SK-N-SH (cell line): Measurements from ENCODE around the gene KCNC3. TPM values are rescaled to one million over a fixed set of nuclear protein-coding genes. Genes with fewer than 3 reads are reported as not detected.

ENCODE experiments used
- CTCF ChIA-PET: fragments of 300-600, 350-600 bp; formaldehyde crosslinking; extraction: SDS; loops from one replicate; lab custom pipeline; 2021; lab: Yijun Ruan, JAX
- POLR2A ChIA-PET: fragments of 350-600 bp; sonication (Branson Sonifier 250); formaldehyde crosslinking; extraction: SDS; loops from one replicate; lab custom pipeline; 2020; ENCODE audit warnings: antibody characterized with exemption, inconsistent platforms; lab: Yijun Ruan, JAX
- DNase-seq: peaks from one replicate; pipeline ENCODE4 v3.0.0; 2012
- H2AFZ ChIP-seq: fragments of 200-600 bp; sonication (generic); 2 replicates; pipeline ENCODE4 v1.8.1; 2016; ENCODE audit warnings: antibody characterized with exemption, mild to moderate bottlenecking, low read depth
- H3F3A ChIP-seq: fragments of 200-600 bp; sonication (generic); replicated peaks from 2 replicates; pipeline ENCODE3; 2016; ENCODE audit warnings: antibody characterized with exemption, mild to moderate bottlenecking; ENCODE audit not compliant: insufficient read depth
- H3K27ac ChIP-seq, 2 experiments: fragments of 200-500 bp in 1 of 2; fragments of 200-600 bp in 1 of 2; sonication (Bioruptor generic) in 1 of 2; sonication (generic), shearing (Covaris generic) in 1 of 2; 2 replicates each; pipeline versions ENCODE4 v1.5.1 to v1.6.1; 2014 to 2016; ENCODE audit warnings: low read depth in 2 of 2, inconsistent platforms in 1 of 2, low read length in 1 of 2, mild to moderate bottlenecking in 1 of 2, mixed read lengths in 1 of 2
- H3K27me3 ChIP-seq: fragments of 200-600 bp; sonication (generic), shearing (Covaris generic); 2 replicates; pipeline ENCODE4 v1.6.1; 2016; ENCODE audit warnings: mixed run types; ENCODE audit not compliant: insufficient read depth
- H3K36me3 ChIP-seq, 2 experiments: fragments of 200-500 bp in 1 of 2; fragments of 200-600 bp in 1 of 2; sonication (Bioruptor generic) in 1 of 2; sonication (generic) in 1 of 2; replicated peaks in 1 of 2; 2 replicates each; pipeline versions ENCODE3 to v1.5.1; 2014 to 2016; ENCODE audit warnings: low read length in 1 of 2, mild to moderate bottlenecking in 1 of 2; ENCODE audit not compliant: insufficient read depth in 2 of 2, control insufficient read depth in 1 of 2
- H3K4me1 ChIP-seq, 2 experiments: fragments of 200-500 bp in 1 of 2; fragments of 200-600 bp in 1 of 2; sonication (Bioruptor generic) in 1 of 2; sonication (generic), shearing (Covaris generic) in 1 of 2; 2 replicates each; pipeline versions ENCODE4 v1.5.1 to v1.6.1; 2014 to 2016; ENCODE audit warnings: low read depth in 1 of 2, low read length in 1 of 2, mixed run types in 1 of 2; ENCODE audit not compliant: insufficient read depth in 2 of 2, control insufficient read depth in 1 of 2
- H3K4me2 ChIP-seq: fragments of 200-600 bp; sonication (generic), shearing (Covaris generic); 2 replicates; pipeline ENCODE4 v1.6.1; 2017; ENCODE audit warnings: mixed run types
- H3K4me3 ChIP-seq, 2 experiments: fragments of 200-500 bp in 1 of 2; fragments of 200-600 bp in 1 of 2; sonication (Bioruptor generic) in 1 of 2; sonication (generic), shearing (Covaris generic) in 1 of 2; 2 replicates each; pipeline versions ENCODE4 v1.5.1 to v1.8.1; 2014 to 2016; ENCODE audit warnings: low read depth in 2 of 2, inconsistent platforms in 1 of 2, low read length in 1 of 2, mild to moderate bottlenecking in 1 of 2, mixed read lengths in 1 of 2, moderate library complexity in 1 of 2
- H3K79me2 ChIP-seq: fragments of 200-600 bp; sonication (generic); 2 replicates; pipeline ENCODE4 v1.8.1; 2017; ENCODE audit warnings: mild to moderate bottlenecking; ENCODE audit not compliant: insufficient read depth
- H3K9ac ChIP-seq: fragments of 200-600 bp; sonication (generic); 2 replicates; pipeline ENCODE4 v1.6.1; 2017; ENCODE audit warnings: mixed run types
- H3K9me2 ChIP-seq: fragments of 200-600 bp; sonication (generic); 2 replicates; pipeline ENCODE4 v1.6.1; 2017; ENCODE audit warnings: mixed run types
- H3K9me3 ChIP-seq: fragments of 200-600 bp; sonication (generic); 2 replicates; pipeline ENCODE4 v1.6.1; 2017; ENCODE audit warnings: mixed run types, mild to moderate bottlenecking, moderate library complexity
- H4K20me1 ChIP-seq: fragments of 200-600 bp; sonication (generic); 2 replicates; pipeline ENCODE4 v1.6.1; 2017; ENCODE audit warnings: mild to moderate bottlenecking, mixed run types; ENCODE audit not compliant: insufficient read depth
- CHD2 ChIP-seq: fragments of 150-350 bp; IDR thresholded peaks from 2 replicates; pipeline ENCODE4 v1.6.1; 2018; ENCODE audit warnings: low read length; ENCODE audit not compliant: partially characterized antibody
- EP300 ChIP-seq, 2 experiments: IDR thresholded peaks; 2 replicates each; pipeline versions ENCODE4 v1.4.0 to v1.6.1; 2012; ENCODE audit warnings: borderline replicate concordance in 1 of 2, low read depth in 1 of 2, low read length in 1 of 2
- EZH2phosphoT487 ChIP-seq: fragments of 200-600 bp; sonication (generic); IDR thresholded peaks from 2 replicates; pipeline ENCODE4 v1.6.1; 2017; ENCODE audit warnings: low read depth, mixed run types, mild to moderate bottlenecking, antibody characterized with exemption, moderate library complexity, borderline replicate concordance
- FOXJ3 ChIP-seq: sonication (generic); formaldehyde crosslinking; IDR thresholded peaks from 2 replicates; pipeline ENCODE4 v1.5.1; 2020; ENCODE audit warnings: mild to moderate bottlenecking, missing genetic modification reagents
- GABPA ChIP-seq: IDR thresholded peaks from 2 replicates; pipeline ENCODE4 v1.4.0; 2012; ENCODE audit warnings: low read depth, mild to moderate bottlenecking
- GATA2 ChIP-seq: sonication (generic); formaldehyde crosslinking; IDR thresholded peaks from 2 replicates; pipeline ENCODE4 v1.5.0; 2020; ENCODE audit warnings: mild to moderate bottlenecking, missing genetic modification reagents
- MAX ChIP-seq: IDR thresholded peaks from 2 replicates; pipeline ENCODE4 v1.4.0; 2012; ENCODE audit warnings: low read depth
- MXI1 ChIP-seq: IDR thresholded peaks from 2 replicates; pipeline ENCODE4 v1.6.1; 2012; ENCODE audit warnings: mild to moderate bottlenecking, low read depth, low read length, improper control_type of control experiment
- NFIC ChIP-seq: IDR thresholded peaks from 2 replicates; pipeline ENCODE4 v1.4.0; 2012; ENCODE audit warnings: borderline replicate concordance
- NRF1 ChIP-seq: IDR thresholded peaks from 2 replicates; pipeline ENCODE4 v1.6.1; 2012; ENCODE audit warnings: low read depth, mild to moderate bottlenecking, low read length
- POLR2AphosphoS5 ChIP-seq: IDR thresholded peaks from 2 replicates; pipeline ENCODE4 v1.6.1; 2012; ENCODE audit warnings: low read depth, low read length
- TAF1 ChIP-seq: IDR thresholded peaks from 2 replicates; pipeline ENCODE4 v1.6.1; 2012; ENCODE audit warnings: low read depth, mild to moderate bottlenecking, low read length, moderate library complexity, borderline replicate concordance
- TCF12 ChIP-seq: IDR thresholded peaks from 2 replicates; pipeline ENCODE4 v1.4.0; 2012
- WGBS: methylation state at CpG from one replicate; pipeline ENCODE4 v1.1.6; 2017; ENCODE audit warnings: low lambda C conversion rate; 5-methylcytosine and 5-hydroxymethylcytosine counted together
- polyA plus RNA-seq, 3 experiments: library from polyadenylated mRNA; depleted of rRNA; stranded (reverse); fragments of >200 nt; gene quantifications; 2 replicates each; pipeline ENCODE4 v1.2.3, GENCODE V29; 2012

Gene KCNC3
- polyA plus RNA-seq, 1 of the 3 experiments (the other 2 are of a cell fraction): 0.30 TPM

- H4K20me1 ChIP-seq: no peaks in the 10 kb centered on the region
- TF ChIP-seq TCF12: no peak
- TF ChIP-seq EZH2phosphoT487: no peak
- peak; percentile 95 for TF ChIP-seq NRF1
- no peak for TF ChIP-seq EP300 (IDR thresholded peaks at IDR 0.05; ENCODE audit: borderline replicate concordance in 1 of 2, low read depth in 1 of 2, low read length in 1 of 2)
- peak; percentile 99 for TF ChIP-seq MAX
- no peak for TF ChIP-seq GATA2
- TF ChIP-seq POLR2AphosphoS5: peak; percentile 82
- TF ChIP-seq TAF1: 0 out of 2 replicates have a peak, but pooled peaks have one; percentile 27
- TF ChIP-seq, all 33 proteins: peak for 4
- Histone ChIP-seq H3K27ac (peak overlapping the region in 1 of 2 experiments; percentile 88; a peak in 2 of 4 replicates), H3K9me3 (no peaks in the 10 kb centered on the region), H3K4me1 (peaks cover 7 to 35% of the 10 kb centered on the region in 2 experiments; a peak in 2 of 4 replicates), H3K9ac (peak overlapping the region; percentile 28; the same call in 1 of the 2 replicates), H3K4me3 (peak overlapping the region; percentile 51 to 58), H3K79me2 (no peaks in the 10 kb centered on the region), H3F3A (peaks cover 9% of the 10 kb centered on the region), H3K9me2 (no peaks in the 10 kb centered on the region), H3K4me2 (peak overlapping the region; percentile 64), H3K36me3 (no peaks in the 10 kb centered on the region), H3K27me3 (no peaks in the 10 kb centered on the region), H2AFZ (peak overlapping the region; percentile 80)
- ChIA-PET POLR2A (interaction anchor here (0.7 to 1.5 kb wide), 4 partner anchors 10 to 23 kb away, joined by 3 to 11 read pairs (median 6); no protein-coding TSS in a partner anchor), CTCF (interaction anchor here (0.7 to 5.2 kb wide), 3 partner anchors 18 to 222 kb away, joined by 3 to 33 read pairs (median 3); no protein-coding TSS in a partner anchor)
- peak; percentile 98 for DNase-seq
- 9% methylated on average over 49 of the region's 54 CpGs for WGBS
Observed at GRCh38 chr19:50333737-50334617, 4.8 kb upstream of the KCNC3 start.

GRCh38 chr19:50333235-50333736 is 4.1 kb upstream of the KCNC3 start:
- Histone ChIP-seq H3K79me2 (no peaks in the 10 kb centered on the region), H3K36me3 (no peaks in the 10 kb centered on the region), H3K4me2 (peak overlapping the region; percentile 64), H4K20me1 (no peaks in the 10 kb centered on the region), H3K4me3 (peak overlapping the region; percentile 51 to 58), H3K9me3 (no peaks in the 10 kb centered on the region), H3K9me2 (no peaks in the 10 kb centered on the region), H2AFZ (peak overlapping the region; percentile 80), H3K9ac (peak overlapping the region; percentile 28; the same call in 1 of the 2 replicates), H3F3A (peaks cover 9% of the 10 kb centered on the region), H3K4me1 (peaks cover 7 to 38% of the 10 kb centered on the region in 2 experiments; a peak in 2 of 4 replicates), H3K27me3 (no peaks in the 10 kb centered on the region), H3K27ac (peak overlapping the region in 1 of 2 experiments; percentile 88; a peak in 2 of 4 replicates)
- ChIA-PET CTCF (interaction anchor here (5.2 kb wide), 1 partner anchor 24 kb away, joined by 33 read pairs; no protein-coding TSS in a partner anchor), POLR2A (interaction anchor here (0.7 to 1.5 kb wide), 4 partner anchors 10 to 24 kb away, joined by 3 to 11 read pairs (median 6); no protein-coding TSS in a partner anchor)
- DNase-seq: peak; percentile 87
- WGBS: under 1% methylated on average over 23 of the region's 34 CpGs
- TF ChIP-seq EP300 (IDR thresholded peaks at IDR 0.05; ENCODE audit: borderline replicate concordance in 1 of 2, low read depth in 1 of 2, low read length in 1 of 2) (no peak), GATA2 (no peak), GABPA (no peak), FOXJ3 (CRISPR knock-in tag) (0 out of 2 replicates have a peak, but pooled peaks have one; percentile 38), NRF1 (no peak), MXI1 (0 out of 2 replicates have a peak, but pooled peaks have one; percentile 17), NFIC (no peak), POLR2AphosphoS5 (no peak), CHD2 (peak; percentile 65)
- TF ChIP-seq, all 33 proteins: peak for 3
